Panc1 (cell line): ENCODE measurements around the gene ATP6V1F.

ENCODE experiments used
- TF ChIP-seq, protein P1 (sequence below): fragments of 450-650 bp; IDR thresholded peaks from 2 replicates; pipeline ENCODE4 v1.5.1; 2017; ENCODE audit warnings: mild to moderate bottlenecking
- TF ChIP-seq, protein P2 (sequence below), 2 experiments: IDR thresholded peaks; 2 replicates each; pipeline ENCODE4 v1.6.1; 2011 to 2012; ENCODE audit warnings: low read depth in 2 of 2, control low read depth in 1 of 2, low read length in 1 of 2, mild to moderate bottlenecking in 1 of 2, moderate library complexity in 1 of 2; ENCODE audit not compliant: insufficient read depth in 1 of 2

DNA sequence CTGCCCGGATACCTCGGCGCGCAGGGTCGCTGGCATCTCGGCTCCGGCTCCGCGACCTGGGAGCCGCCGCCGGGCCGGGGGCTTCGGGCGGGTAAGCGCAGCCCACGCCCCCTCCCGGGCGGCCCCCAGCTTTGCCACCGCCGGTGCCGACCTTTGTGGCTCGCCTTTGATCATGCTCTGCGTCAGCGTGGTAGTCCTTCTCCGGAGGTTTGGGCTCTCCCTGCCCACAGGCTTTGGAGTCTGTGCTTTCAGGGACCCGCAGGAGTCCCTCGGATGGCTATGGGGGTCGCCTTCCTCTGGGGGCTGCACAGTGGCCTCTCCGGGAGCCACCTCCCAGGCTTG lies 7.3 kb downstream of the ATP6V1F start:
- TF ChIP-seq, protein P1, sequence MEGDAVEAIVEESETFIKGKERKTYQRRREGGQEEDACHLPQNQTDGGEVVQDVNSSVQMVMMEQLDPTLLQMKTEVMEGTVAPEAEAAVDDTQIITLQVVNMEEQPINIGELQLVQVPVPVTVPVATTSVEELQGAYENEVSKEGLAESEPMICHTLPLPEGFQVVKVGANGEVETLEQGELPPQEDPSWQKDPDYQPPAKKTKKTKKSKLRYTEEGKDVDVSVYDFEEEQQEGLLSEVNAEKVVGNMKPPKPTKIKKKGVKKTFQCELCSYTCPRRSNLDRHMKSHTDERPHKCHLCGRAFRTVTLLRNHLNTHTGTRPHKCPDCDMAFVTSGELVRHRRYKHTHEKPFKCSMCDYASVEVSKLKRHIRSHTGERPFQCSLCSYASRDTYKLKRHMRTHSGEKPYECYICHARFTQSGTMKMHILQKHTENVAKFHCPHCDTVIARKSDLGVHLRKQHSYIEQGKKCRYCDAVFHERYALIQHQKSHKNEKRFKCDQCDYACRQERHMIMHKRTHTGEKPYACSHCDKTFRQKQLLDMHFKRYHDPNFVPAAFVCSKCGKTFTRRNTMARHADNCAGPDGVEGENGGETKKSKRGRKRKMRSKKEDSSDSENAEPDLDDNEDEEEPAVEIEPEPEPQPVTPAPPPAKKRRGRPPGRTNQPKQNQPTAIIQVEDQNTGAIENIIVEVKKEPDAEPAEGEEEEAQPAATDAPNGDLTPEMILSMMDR = no peak; the same call in 1 of the 2 replicates
- TF ChIP-seq, protein P2, sequence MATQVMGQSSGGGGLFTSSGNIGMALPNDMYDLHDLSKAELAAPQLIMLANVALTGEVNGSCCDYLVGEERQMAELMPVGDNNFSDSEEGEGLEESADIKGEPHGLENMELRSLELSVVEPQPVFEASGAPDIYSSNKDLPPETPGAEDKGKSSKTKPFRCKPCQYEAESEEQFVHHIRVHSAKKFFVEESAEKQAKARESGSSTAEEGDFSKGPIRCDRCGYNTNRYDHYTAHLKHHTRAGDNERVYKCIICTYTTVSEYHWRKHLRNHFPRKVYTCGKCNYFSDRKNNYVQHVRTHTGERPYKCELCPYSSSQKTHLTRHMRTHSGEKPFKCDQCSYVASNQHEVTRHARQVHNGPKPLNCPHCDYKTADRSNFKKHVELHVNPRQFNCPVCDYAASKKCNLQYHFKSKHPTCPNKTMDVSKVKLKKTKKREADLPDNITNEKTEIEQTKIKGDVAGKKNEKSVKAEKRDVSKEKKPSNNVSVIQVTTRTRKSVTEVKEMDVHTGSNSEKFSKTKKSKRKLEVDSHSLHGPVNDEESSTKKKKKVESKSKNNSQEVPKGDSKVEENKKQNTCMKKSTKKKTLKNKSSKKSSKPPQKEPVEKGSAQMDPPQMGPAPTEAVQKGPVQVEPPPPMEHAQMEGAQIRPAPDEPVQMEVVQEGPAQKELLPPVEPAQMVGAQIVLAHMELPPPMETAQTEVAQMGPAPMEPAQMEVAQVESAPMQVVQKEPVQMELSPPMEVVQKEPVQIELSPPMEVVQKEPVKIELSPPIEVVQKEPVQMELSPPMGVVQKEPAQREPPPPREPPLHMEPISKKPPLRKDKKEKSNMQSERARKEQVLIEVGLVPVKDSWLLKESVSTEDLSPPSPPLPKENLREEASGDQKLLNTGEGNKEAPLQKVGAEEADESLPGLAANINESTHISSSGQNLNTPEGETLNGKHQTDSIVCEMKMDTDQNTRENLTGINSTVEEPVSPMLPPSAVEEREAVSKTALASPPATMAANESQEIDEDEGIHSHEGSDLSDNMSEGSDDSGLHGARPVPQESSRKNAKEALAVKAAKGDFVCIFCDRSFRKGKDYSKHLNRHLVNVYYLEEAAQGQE (IDR thresholded peaks at IDR 0.05; ENCODE audit: insufficient read depth in 1 of 2, low read depth in 2 of 2, low read length in 1 of 2) = no peak
